Mesenchymal stem cell (in vitro differentiated cells and primary cell): ENCODE data around the gene PPP6C.
"Not testable (repeated sequence)": the region's sequence is repeated elsewhere in the genome, so short reads cannot be mapped to it uniquely, and the experiment has no call there.

Source experiments
- DNase-seq: peaks from one replicate; pipeline ENCODE4 v3.0.0-alpha.2; 2013
- H2AFZ ChIP-seq: one replicate; pipeline ENCODE4 v1.6.1; 2013; ENCODE audit warnings: low read depth, mild to moderate bottlenecking, control low read depth, inconsistent platforms, low read length, moderate library complexity
- H2AK5ac ChIP-seq: 2 replicates; pipeline ENCODE4 v1.6.1; 2013; ENCODE audit warnings: low read length, moderate library complexity, mild to moderate bottlenecking, inconsistent platforms; ENCODE audit not compliant: severe bottlenecking
- H2BK120ac ChIP-seq: one replicate; pipeline ENCODE4 v1.6.1; 2013; ENCODE audit warnings: low read depth, mild to moderate bottlenecking, inconsistent platforms, low read length, moderate library complexity
- H2BK12ac ChIP-seq, 2 experiments: one replicate each; pipeline ENCODE4 v1.6.1; 2013; ENCODE audit warnings: inconsistent platforms in 2 of 2, low read length in 2 of 2, mild to moderate bottlenecking in 2 of 2, moderate library complexity in 2 of 2, control low read depth in 1 of 2
- H2BK15ac ChIP-seq: one replicate; pipeline ENCODE4 v1.6.1; 2013; ENCODE audit warnings: mild to moderate bottlenecking, low read depth, inconsistent platforms; ENCODE audit not compliant: poor library complexity, severe bottlenecking
- H2BK5ac ChIP-seq: 2 replicates; pipeline ENCODE4 v1.6.1; 2013; ENCODE audit warnings: low read depth, mild to moderate bottlenecking, low read length, control low read depth, inconsistent platforms; ENCODE audit not compliant: poor library complexity, severe bottlenecking
- H3K14ac ChIP-seq, 2 experiments: one replicate each; pipeline ENCODE4 v1.6.1; 2013; ENCODE audit warnings: inconsistent platforms in 2 of 2, low read length in 2 of 2, control low read depth in 1 of 2, mild to moderate bottlenecking in 1 of 2, moderate library complexity in 1 of 2
- H3K18ac ChIP-seq, 2 experiments: one replicate each; pipeline ENCODE4 v1.6.1; 2013; ENCODE audit warnings: inconsistent platforms in 2 of 2, low read length in 2 of 2, control low read depth in 1 of 2, low read depth in 1 of 2, mild to moderate bottlenecking in 1 of 2
- H3K23ac ChIP-seq, 2 experiments: one replicate each; pipeline ENCODE4 v1.6.1; 2013; ENCODE audit warnings: inconsistent platforms in 2 of 2, low read length in 2 of 2, mild to moderate bottlenecking in 2 of 2, moderate library complexity in 2 of 2, control low read depth in 1 of 2
- H3K27ac ChIP-seq: 2 replicates; pipeline ENCODE4 v1.5.1; 2013; ENCODE audit warnings: mild to moderate bottlenecking, moderate library complexity, low read length, control low read depth, inconsistent platforms; ENCODE audit not compliant: poor library complexity, severe bottlenecking
- H3K27me3 ChIP-seq, 2 experiments: 2 replicates each; pipeline versions ENCODE4 v1.6.1 to v1.7.0; 2013; ENCODE audit warnings: low read length in 2 of 2, mild to moderate bottlenecking in 2 of 2, moderate library complexity in 2 of 2, control low read depth in 1 of 2, inconsistent platforms in 1 of 2; ENCODE audit not compliant: control insufficient read depth in 1 of 2, insufficient read depth in 1 of 2
- H3K36me3 ChIP-seq, 2 experiments: 2 replicates each; pipeline versions ENCODE4 v1.6.1 to v1.7.0; 2013; ENCODE audit warnings: low read length in 2 of 2, control low read depth in 1 of 2, inconsistent platforms in 1 of 2, low read depth in 1 of 2, mild to moderate bottlenecking in 1 of 2; ENCODE audit not compliant: insufficient read depth in 2 of 2, control insufficient read depth in 1 of 2
- H3K4ac ChIP-seq, 2 experiments: one replicate each; pipeline ENCODE4 v1.6.1; 2013; ENCODE audit warnings: inconsistent platforms in 2 of 2, low read length in 2 of 2, mild to moderate bottlenecking in 2 of 2, moderate library complexity in 2 of 2, control low read depth in 1 of 2, low read depth in 1 of 2
- H3K4me1 ChIP-seq: 2 replicates; pipeline ENCODE4 v1.6.1; 2013; ENCODE audit warnings: low read depth, low read length, control low read depth; ENCODE audit not compliant: control insufficient read depth, insufficient read depth
- H3K4me2 ChIP-seq: 2 replicates; pipeline ENCODE4 v1.6.1; 2013; ENCODE audit warnings: low read length, mild to moderate bottlenecking, inconsistent platforms; ENCODE audit not compliant: poor library complexity, severe bottlenecking
- H3K4me3 ChIP-seq, 2 experiments: 2 replicates each; pipeline versions ENCODE4 v1.5.1 to v1.7.0; 2013; ENCODE audit warnings: low read length in 2 of 2, mild to moderate bottlenecking in 2 of 2, control low read depth in 1 of 2, low read depth in 1 of 2; ENCODE audit not compliant: insufficient read depth in 1 of 2
- H3K79me1 ChIP-seq: replicated peaks from 2 replicates; pipeline ENCODE4 v1.6.1; 2013; ENCODE audit warnings: mild to moderate bottlenecking, control low read depth, low read length, inconsistent platforms; ENCODE audit not compliant: poor library complexity, severe bottlenecking
- H3K9ac ChIP-seq: 2 replicates; pipeline ENCODE4 v1.7.0; 2013; ENCODE audit warnings: mild to moderate bottlenecking, low read length, moderate library complexity
- H3K9me3 ChIP-seq: 2 replicates; pipeline ENCODE4 v1.7.0; 2013; ENCODE audit warnings: mild to moderate bottlenecking, low read length; ENCODE audit not compliant: control insufficient read depth
- H4K8ac ChIP-seq: one replicate; pipeline ENCODE4 v1.6.1; 2013; ENCODE audit warnings: inconsistent platforms, mild to moderate bottlenecking, low read length, moderate library complexity
- H4K91ac ChIP-seq: one replicate; pipeline ENCODE4 v1.6.1; 2013; ENCODE audit warnings: mild to moderate bottlenecking, low read length, inconsistent platforms
- WGBS: methylation state at CpG from one replicate; pipeline ENCODE4 v1.1.7; 2013; ENCODE audit warnings: mixed read lengths; 5-methylcytosine and 5-hydroxymethylcytosine counted together

PPP6C gene

GRCh38 chr9:125227761-125228160 is 38.2 kb upstream of the PPP6C start:
- no peak overlapping the region for H4K91ac ChIP-seq
- H3K9ac ChIP-seq = no peak overlapping the region
- H3K18ac ChIP-seq = no peak overlapping the region
- H2BK12ac ChIP-seq = no peak overlapping the region
- no peak for DNase-seq
- H2AK5ac ChIP-seq = no peak overlapping the region
- H2AFZ ChIP-seq = no peak overlapping the region
- peaks cover 37 to 53% of the 10 kb centered on the region in 2 experiments for H3K36me3 ChIP-seq
- H3K4me2 ChIP-seq = no peak overlapping the region
- H4K8ac ChIP-seq = no peak overlapping the region
- no peak overlapping the region for H3K4me3 ChIP-seq
- H3K79me1 ChIP-seq = peaks cover 2% of the 10 kb centered on the region
- H3K27ac ChIP-seq = no peak overlapping the region
- H3K23ac ChIP-seq = no peak overlapping the region
- H2BK15ac ChIP-seq = no peak overlapping the region
- WGBS = 100% methylated on average over 3 of the region's 6 CpGs
- no peaks in the 10 kb centered on the region for H3K4me1 ChIP-seq
- H3K14ac ChIP-seq = no peak overlapping the region
- H2BK5ac ChIP-seq = no peak overlapping the region
- H2BK120ac ChIP-seq = no peak overlapping the region
- H3K4ac ChIP-seq = no peak overlapping the region
- no peaks in the 10 kb centered on the region for H3K27me3 ChIP-seq
- H3K9me3 ChIP-seq = no peaks in the 10 kb centered on the region

- H3K9me3 ChIP-seq, H3K27me3 ChIP-seq, H2BK12ac ChIP-seq, H3K4me3 ChIP-seq, H3K4ac ChIP-seq, H2AFZ ChIP-seq, H4K91ac ChIP-seq, H3K4me2 ChIP-seq, H3K14ac ChIP-seq, H3K4me1 ChIP-seq, H2BK120ac ChIP-seq, H3K27ac ChIP-seq, H2BK15ac ChIP-seq, H3K23ac ChIP-seq, H3K79me1 ChIP-seq, H3K9ac ChIP-seq, H2AK5ac ChIP-seq, H2BK5ac ChIP-seq, DNase-seq, H3K18ac ChIP-seq, H4K8ac ChIP-seq: not testable (repeated sequence)
- H3K36me3 ChIP-seq = peaks cover 33 to 40% of the 10 kb centered on the region in 2 experiments
Observed at GRCh38 chr9:125224858-125225257, 35.3 kb upstream of the PPP6C start.

- H4K8ac ChIP-seq = no peak overlapping the region
- H3K36me3 ChIP-seq = peaks cover 23 to 36% of the 10 kb centered on the region in 2 experiments
- H2AK5ac ChIP-seq = no peak overlapping the region
- H3K79me1 ChIP-seq = peaks cover 5% of the 10 kb centered on the region
- H2BK15ac ChIP-seq = no peak overlapping the region
- no peak overlapping the region for H2BK5ac ChIP-seq
- no peak for DNase-seq
- no peak overlapping the region for H3K4me3 ChIP-seq
- H3K4me2 ChIP-seq = no peak overlapping the region
- no peak overlapping the region for H3K14ac ChIP-seq
- H3K18ac ChIP-seq = no peak overlapping the region
- H4K91ac ChIP-seq = no peak overlapping the region
- H3K27me3 ChIP-seq = no peaks in the 10 kb centered on the region
- 100% methylated on average over 3 of the region's 3 CpGs for WGBS
- no peak overlapping the region for H2BK12ac ChIP-seq
- H3K9ac ChIP-seq = no peak overlapping the region
- no peaks in the 10 kb centered on the region for H3K4me1 ChIP-seq
- no peak overlapping the region for H3K27ac ChIP-seq
- H3K9me3 ChIP-seq = no peaks in the 10 kb centered on the region
- no peak overlapping the region for H2BK120ac ChIP-seq
- no peak overlapping the region for H3K4ac ChIP-seq
- H2AFZ ChIP-seq = no peak overlapping the region
- no peak overlapping the region for H3K23ac ChIP-seq
Observed at GRCh38 chr9:125218621-125219020, 29.0 kb upstream of the PPP6C start.

- no peak overlapping the region for H2AFZ ChIP-seq
- WGBS = 95% methylated on average over 5 of the region's 5 CpGs
- no peak overlapping the region for H3K4me2 ChIP-seq
- H3K9me3 ChIP-seq = no peaks in the 10 kb centered on the region
- no peak overlapping the region for H3K14ac ChIP-seq
- no peak overlapping the region for H3K23ac ChIP-seq
- no peak for DNase-seq
- no peaks in the 10 kb centered on the region for H3K27me3 ChIP-seq
- H2BK120ac ChIP-seq = no peak overlapping the region
- H4K8ac ChIP-seq = no peak overlapping the region
- H3K4ac ChIP-seq = no peak overlapping the region
- peaks cover 25 to 51% of the 10 kb centered on the region in 2 experiments for H3K36me3 ChIP-seq
- no peak overlapping the region for H3K27ac ChIP-seq
- no peak overlapping the region for H3K4me3 ChIP-seq
- no peak overlapping the region for H2BK12ac ChIP-seq
- H3K79me1 ChIP-seq = peaks cover 2% of the 10 kb centered on the region
- H4K91ac ChIP-seq = no peak overlapping the region
- H2BK15ac ChIP-seq = no peak overlapping the region
- no peaks in the 10 kb centered on the region for H3K4me1 ChIP-seq
- no peak overlapping the region for H3K9ac ChIP-seq
- H3K18ac ChIP-seq = no peak overlapping the region
- no peak overlapping the region for H2BK5ac ChIP-seq
- no peak overlapping the region for H2AK5ac ChIP-seq
Observed at GRCh38 chr9:125214186-125214585, 24.6 kb upstream of the PPP6C start.
